NCI-H2227 (cell line): Measurements from ENCODE around the gene ZBTB44.
"Not testable (repeated sequence)": the region's sequence is repeated elsewhere in the genome, so short reads cannot be mapped to it uniquely, and the experiment has no call there.

Experiments used
- DNase-seq: peaks from one replicate; lab custom pipeline; 2025; ENCODE audit not compliant: unreplicated experiment; lab: John Stamatoyannopoulos, UW

The ZBTB44 gene, protein sequence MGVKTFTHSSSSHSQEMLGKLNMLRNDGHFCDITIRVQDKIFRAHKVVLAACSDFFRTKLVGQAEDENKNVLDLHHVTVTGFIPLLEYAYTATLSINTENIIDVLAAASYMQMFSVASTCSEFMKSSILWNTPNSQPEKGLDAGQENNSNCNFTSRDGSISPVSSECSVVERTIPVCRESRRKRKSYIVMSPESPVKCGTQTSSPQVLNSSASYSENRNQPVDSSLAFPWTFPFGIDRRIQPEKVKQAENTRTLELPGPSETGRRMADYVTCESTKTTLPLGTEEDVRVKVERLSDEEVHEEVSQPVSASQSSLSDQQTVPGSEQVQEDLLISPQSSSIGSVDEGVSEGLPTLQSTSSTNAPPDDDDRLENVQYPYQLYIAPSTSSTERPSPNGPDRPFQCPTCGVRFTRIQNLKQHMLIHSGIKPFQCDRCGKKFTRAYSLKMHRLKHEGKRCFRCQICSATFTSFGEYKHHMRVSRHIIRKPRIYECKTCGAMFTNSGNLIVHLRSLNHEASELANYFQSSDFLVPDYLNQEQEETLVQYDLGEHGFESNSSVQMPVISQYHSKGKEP

GRCh38 chr11:130314750-130315285 lies at the start of gene ZBTB44:
Gene ZBTB44, minus strand, starts transcription at chr11:130314917. Its CDS starts 53,044 bp downstream, at chr11:130261873.
- DNase-seq: peak; percentile 88

- no peak for DNase-seq
These were observed 44.7 kb upstream of the ZBTB44 start for GRCh38 chr11:130359419-130359818.

DNA sequence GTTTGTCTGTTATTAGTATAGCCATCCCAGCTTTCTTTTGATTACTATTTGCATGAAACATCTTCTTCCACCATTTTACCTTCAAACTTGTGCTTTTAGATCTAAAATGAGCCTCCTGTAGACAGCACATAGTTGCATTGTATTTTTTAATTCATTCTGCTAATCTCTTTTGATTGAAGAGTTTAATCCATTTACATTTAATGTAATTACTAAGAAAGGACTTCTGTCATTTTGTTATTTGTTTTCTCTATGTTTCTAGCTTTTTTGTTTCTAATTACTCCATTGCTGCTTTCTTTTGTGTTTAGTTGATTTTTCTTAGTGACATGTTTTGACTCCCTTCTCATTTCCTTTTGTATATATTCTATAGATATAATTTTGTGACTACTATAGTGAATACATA lies 43.7 kb upstream of the ZBTB44 start:
- DNase-seq: no peak

DNA sequence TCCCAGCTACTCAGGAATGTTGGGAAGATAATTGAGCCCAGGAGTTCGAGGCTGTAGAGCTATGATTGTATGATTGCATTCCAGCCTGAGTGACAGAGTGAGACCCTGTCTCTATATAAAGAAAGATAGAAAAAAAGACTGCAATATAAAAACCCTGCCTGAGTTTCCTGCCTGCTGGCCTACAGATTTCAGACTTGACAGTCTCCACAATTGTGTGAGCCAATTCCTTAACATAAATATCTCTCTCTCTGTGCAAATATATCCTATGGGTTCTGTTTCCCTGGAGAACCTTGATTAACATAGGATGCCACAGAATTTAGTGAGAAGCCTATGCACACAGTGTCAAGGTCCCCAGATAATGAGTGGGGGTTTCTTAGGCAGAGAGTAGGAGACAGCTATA lies 32.5 kb upstream of the ZBTB44 start:
- DNase-seq: no peak

DNA sequence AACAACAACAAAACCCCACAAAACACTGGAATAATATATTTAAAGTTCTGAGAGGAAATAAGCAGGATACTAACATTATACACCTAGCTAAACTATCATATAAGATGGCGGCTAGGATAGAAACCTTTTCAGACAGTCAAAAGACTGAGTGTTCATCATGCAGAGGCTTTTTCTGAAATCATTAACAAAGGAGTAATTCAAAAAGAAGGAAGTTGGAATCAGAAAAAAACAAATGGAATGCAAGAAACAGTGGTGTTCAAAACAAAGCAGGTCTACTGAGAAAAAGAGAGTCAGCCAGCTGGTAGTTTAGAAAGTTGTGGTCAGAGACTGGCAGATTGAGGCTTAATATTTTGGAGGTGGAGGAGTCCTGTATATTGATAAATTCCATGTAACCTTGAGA lies 30.1 kb upstream of the ZBTB44 start:
- no peak for DNase-seq

- DNase-seq: no peak
These were observed 26.1 kb upstream of the ZBTB44 start for GRCh38 chr11:130340671-130341319.

- no peak for DNase-seq
These were observed 23.9 kb upstream of the ZBTB44 start for GRCh38 chr11:130338667-130339066.

DNA sequence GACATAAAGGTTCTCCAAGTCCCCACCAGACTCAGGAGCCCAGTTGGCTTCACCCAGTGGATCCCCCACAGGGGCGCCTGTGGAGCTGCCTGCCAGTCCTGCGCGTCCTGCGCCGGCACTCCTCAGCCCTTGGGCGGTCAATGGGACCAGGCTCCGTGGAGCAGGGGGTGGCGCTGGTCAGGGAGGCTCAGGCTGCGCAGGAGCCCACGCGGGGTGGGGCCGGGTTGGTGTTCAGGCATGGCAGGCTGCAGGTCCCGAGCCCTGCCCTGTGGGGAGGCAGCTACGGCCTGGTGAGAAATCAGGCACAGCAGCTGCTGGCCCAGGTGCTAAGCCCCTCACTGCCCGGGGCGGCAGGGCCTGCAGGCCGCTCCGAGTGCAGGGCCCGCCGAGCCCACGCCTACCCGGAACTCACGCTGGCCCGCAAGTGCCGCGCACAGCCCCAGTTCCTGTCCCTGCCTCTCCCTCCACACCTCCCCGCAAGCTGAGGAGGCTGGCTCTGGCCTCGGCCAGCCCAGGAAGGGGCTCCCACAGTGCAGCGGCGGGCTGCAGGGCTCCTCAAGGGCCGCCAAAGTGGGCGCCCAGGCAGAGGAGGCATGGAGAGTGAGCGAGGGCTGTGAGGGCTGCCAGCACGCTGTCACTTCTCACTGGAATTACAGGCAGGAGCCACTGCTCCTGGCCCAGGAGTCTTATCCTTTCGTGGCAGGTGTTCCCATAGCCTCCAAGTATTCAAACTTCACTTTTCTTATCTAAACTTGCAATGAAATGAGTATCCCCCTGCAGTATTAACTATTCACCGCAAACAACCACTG lies 22.8 kb upstream of the ZBTB44 start:
- no peak for DNase-seq

- DNase-seq: not testable (repeated sequence)
These were observed 16.7 kb upstream of the ZBTB44 start for GRCh38 chr11:130331397-130331796.

DNA sequence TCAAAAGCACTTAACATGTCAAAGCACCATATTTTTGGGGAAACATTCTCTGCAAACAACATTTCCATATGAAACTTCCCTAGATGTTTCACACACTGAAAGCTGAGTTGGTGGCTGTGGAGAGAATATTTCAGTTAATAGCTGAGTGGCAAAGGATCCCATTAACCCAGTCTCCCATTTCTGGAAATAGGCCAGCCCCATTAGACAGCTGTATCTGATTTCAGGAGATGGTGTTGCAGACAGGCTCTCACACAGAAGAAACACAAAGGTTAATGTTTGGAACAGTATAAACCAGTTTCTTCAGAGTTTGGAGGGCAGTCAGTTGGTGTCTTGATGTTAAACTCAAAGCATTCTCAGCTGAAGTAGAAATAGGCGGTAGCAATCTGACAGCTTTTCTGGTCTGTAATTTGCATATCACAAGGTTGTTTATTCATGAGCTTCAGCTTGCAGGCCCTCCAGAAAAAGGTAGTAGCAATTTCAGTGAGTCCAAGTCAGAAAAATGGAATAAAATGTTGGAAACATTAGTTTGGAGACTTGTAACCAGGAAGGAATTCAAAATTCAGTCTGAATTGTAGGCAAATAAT lies 15.5 kb upstream of the ZBTB44 start:
- DNase-seq: peak; percentile 22

DNA sequence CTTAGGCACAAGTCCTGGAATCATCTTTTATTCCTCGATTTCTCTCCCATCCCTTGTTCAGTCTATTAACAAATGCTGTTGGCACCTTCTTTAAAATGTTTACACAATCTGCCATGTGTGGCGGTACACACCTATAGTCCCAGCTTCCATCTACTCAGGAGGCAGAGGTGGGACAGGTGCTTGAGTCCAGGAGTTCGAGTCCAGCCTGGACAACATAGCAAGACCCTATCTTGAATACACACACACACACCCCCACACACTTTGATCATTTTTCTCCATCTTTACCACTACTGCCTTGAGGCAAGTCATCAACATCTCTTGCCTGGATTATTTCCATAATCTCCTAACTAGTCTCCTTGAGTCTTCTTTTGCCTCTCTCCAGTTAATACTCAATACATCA lies 13.7 kb upstream of the ZBTB44 start:
- DNase-seq: no peak

DNA sequence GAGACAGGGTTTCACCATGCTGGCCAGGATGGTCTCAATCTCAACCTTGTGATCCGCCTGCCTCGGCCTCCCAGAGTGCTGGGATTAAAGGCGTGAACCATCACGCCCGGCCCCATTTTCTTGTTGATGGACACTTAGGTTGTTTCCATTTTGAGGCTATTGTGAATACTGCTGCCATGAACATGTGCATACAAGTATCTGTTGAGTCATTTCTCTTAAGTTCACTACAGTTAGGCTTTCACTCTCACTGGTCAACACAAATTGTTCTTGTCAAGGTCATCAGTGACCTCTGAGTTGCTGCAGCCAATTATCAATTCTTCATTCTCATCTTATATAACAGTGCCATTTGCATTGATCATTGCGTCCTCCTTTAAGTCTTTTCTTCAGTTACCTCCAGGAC lies 13.0 kb upstream of the ZBTB44 start:
- DNase-seq: no peak

DNA sequence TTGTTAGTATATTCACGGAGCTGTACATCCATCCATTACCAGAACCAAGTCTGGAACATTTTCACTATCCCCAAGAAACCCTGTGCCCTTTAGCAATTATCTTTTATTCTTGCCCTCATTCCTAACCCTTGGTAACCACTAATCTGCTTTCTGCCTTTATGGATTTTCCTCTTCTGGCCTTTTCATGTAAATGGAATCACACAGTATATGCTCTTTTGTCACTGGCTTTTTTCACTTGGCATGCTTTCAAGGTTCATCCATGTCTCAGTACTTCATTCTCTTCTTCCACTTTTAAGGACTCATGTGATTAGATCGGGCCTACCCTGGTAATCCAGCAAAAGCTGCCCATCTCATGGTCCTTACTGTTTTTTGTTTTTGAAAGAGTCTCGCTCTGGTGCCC lies 11.0 kb upstream of the ZBTB44 start:
- no peak for DNase-seq

GRCh38 chr11:130323452-130324450 lies 9.0 kb upstream of the ZBTB44 start:
- no peak for DNase-seq

DNA sequence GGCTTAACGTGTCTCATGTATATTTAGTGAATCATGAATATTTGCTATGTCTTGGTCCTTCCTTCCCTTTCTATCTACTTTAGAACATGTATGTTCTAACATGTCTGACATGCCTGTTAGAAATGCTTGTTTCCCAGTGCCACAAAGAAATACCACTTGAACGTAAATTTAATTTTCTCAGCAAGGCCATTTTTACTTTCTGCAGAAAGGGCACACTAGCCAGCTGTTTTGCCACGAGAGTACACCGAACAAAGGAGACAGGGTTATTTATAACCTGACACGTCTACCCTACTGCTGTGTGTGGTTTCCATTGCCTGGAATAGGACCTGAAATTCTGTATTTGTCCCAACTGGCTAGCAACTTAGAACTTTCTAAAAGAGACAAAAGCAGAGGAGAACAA lies 7.4 kb upstream of the ZBTB44 start:
- DNase-seq: no peak

DNA sequence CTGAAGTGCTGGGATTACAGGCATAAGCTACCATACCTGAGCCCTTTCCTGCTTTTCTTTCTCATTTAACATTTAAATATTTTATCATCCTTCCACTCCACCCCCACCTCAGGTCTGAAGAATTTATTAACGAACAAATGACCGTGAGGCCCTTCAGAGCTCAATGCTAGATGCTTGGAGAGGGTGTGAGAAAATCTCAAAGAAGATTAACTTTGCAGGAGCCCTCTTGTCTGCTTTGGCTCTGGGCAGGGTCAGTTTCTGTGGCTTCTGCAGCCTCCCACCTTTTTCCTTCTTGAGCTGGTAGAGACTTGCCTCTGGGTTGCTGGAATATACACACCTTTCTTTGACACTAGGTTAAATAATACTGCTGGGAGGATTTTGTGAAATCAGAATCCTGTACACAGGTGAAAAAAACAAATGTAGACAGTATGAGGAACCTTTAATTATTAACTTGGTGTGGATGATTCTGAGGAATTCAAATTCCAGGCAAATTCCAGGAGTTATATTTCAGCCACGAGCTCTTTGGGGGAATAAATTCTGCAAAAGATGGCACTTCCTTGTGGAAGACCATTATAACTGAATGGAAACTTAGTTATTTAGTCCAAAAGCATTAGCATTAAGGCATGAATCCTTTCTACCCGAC lies 3.4 kb upstream of the ZBTB44 start:
- no peak for DNase-seq

DNA sequence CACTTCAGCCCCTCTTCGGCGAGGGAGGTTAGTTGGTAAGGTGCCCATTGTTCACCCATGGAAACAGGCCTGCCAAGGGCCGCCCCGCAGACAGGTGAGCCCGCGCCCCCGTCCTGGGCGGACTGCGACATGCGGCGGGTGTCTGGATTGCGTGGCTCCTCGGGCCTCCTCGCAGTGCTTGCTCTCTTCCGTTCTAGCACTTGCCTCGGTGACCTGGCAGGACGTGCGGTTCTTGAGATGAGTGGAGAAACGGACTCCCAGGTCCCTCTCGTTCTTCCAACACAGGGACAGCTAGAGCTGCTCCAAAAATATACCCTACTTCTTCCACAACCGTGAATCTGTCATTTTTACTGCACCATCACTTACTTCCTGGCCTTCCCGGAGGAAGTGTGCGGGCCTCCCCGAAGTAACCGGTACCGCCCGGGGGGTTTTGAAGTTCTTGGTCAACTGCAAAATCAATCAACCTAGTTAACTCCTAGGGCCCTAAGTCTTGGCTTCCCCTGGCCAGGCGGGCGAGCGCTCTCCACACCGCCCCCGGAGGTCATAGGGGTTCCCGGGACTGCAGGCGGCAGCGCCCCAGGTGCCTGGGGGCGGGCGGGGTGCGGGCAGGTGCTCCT lies 745 bp upstream of the ZBTB44 start:
- DNase-seq: peak; percentile 22

DNA sequence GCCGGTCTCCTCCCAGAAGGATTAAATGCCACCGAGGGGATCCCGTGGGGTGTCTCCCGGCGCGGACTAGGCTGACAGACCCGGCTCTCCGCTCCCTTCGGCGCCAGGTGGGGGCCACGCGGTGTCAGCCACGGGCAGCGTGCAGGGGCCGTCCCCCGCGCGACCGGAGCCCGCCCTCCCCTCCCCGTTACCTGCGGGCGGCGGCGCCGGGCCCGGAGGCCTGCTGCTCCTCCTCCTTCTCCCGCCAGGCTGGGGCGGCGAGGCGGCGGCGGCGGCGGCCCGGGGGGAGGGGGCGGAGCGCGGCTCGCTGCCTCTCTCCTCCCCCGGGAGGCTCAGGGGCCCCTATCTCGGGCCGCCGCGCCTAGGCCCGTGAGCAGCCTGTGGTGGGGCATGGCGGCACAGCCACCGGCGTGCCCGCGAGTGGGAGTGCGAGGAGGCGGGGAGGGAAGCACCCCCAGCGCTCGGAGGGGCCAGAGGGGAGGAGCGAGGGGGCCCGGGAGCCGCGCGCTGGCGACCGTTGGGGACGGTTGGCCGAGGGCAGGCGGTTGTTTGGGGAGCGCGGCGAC lies 450 bp downstream of the ZBTB44 start:
- DNase-seq: peak; percentile 80
